Measurements from ENCODE around the gene HDAC7.
"Not testable (repeated sequence)": the region's sequence is repeated elsewhere in the genome, so short reads cannot be mapped to it uniquely, and the experiment has no call there.

The HDAC7 gene

DNA sequence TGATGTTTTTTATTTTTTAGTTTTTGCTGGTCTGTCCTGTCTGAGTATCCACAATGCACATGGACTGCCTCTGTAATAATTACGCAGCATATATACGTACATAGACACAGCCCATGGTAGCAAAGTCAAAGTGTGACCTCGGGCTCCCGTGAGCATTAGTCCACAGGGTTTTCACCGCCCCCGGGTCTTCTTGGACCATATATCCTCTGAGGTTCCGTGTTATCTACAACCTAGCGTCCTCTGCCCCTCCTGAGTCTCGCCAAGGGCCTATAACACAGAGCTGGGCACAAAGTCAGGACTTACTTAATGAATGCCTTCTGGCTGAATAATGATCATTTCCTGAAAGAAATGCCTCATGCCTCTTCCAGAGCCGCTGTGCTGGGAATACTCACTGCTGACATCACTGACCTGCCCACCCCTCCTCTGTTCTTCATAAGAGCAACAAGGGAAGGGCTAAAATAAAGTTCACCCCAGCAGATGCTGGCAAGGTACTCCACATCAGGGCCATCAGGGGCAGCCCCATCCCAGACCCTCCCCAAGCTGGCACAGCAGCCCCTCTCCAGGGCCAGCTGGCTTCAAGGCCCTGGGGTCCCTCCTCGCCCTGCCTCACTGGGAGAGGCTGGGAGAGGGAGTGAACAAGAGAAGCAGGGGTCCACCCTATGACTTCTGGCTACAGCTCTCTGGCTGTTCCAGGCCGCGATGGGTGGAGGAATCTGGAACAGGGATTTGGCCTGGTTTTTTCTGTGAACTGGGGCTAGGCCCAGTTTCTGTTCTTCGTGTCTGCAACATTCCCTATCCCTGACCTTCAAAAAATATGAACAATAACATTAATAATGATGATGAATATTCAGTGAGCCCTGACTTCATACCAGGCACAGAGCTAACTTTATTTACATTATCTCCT, 7.9 kb downstream of the HDAC7 start:
- no peak for DNase-seq (ENCODE audit: low read depth)

DNA sequence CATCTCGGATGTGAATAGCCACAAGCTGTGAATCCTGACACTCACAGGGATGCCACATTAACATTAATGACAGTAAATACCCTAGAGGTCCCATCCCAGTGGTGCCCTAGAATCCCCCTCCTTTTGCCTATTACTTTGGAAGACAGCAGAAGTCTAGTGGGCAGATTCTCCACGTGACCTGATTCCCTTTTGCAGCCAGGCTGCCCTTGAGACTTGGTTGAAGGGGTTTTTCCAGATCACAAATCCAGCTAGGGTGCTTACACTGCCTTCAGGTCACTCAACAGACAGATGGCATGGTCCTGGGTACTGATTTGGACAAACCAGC, 8.7 kb downstream of the HDAC7 start:
- DNase-seq (ENCODE audit: low read depth): no peak

DNA sequence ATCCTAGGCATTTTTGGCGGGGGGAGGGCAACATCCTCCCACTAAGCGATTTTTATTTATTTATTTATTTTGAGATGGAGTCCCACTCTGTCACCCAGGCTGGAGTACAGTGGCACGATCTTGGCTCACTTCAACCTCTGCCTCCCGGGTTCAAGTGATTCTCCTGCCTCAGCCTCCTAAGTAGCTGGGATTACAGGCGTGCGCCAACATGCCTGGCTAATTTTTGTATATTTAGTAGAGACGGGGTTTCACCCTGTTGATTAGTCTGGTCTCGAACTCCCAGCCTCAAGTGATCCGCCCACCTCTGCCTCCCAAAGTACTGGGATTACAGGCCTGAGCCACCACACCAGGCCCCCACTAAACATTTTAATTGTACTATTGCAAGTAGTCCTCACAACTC, 10.2 kb downstream of the HDAC7 start:
- not testable (repeated sequence) for DNase-seq (ENCODE audit: low read depth)

DNA sequence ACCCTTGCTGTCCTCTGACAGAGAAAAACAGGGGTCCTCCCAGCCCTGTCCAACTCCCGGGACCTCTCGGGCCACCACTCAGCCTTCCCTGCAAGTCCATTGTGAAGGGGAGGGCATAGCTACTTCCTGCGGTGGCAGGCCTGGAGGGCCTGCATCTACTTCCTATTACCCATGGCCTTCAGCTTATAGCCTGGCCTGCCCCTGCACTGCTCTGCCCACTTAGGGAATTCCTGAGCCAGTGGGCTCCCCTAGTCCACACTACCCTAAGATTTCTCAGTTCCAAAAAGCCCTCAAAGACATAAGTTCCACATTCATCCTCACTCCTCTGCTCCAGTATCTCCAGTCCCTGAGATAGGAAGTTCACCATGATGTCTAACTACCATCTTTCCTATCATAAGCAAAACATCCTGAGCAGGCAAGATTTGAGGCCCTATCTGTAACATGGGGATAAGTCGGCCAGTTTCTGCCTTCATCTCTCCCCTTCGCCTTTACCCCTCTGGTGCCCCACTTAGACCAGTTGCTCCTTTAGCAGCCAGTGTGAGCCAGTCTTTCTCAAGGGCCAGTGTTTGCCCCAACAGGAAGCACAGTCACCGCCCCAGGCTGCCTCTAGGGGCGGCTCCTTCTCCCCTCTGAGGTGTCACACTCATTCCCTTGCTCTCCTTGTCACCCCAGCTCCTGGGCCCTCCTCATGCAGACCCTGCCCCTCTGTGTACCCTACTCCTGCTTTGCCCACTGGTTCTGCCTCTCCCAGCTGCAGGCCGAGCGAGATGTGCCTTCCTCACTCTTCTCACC, 10.9 kb downstream of the HDAC7 start:
- no peak for DNase-seq (ENCODE audit: low read depth)

DNA sequence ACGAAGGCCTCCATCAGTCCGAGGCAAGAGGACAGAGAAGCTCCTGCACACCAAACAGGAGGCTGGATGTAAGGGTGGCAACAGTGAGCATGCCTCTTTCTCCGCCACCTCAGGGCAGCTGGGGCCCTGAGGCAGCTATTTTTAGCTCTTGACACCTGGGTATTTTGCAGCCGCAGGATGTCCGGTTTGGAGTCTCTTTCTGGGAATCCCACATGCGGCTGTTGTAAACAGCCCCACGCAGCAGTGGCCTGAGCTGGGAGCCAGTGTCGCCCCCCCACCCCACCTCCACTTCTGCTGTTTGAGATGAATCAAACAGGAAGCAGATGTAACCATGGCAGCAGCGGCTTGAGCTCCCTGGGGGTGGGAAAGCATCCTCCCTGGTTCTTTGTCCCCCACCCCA, 11.7 kb downstream of the HDAC7 start:
- no peak for DNase-seq (ENCODE audit: low read depth)

DNA sequence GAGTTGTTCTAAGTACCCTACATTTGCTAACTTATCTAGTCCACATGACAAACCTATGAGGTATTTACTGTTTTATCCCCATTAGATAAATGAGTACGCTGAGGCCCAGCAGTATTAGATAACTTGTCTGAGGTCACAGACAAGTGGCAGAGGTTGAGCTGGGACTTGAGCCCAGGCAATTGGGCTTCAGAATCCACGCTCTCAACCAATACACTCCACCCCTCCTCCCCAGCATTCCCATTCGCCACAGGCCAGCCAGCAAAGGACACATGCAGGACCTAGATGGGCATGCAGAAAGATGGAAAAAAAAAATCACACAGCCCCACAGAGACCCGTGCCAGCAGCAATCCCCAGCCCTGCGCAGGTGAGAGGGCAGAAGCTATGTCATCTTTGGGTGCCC, 12.4 kb downstream of the HDAC7 start:
- no peak for DNase-seq (ENCODE audit: low read depth)

DNA sequence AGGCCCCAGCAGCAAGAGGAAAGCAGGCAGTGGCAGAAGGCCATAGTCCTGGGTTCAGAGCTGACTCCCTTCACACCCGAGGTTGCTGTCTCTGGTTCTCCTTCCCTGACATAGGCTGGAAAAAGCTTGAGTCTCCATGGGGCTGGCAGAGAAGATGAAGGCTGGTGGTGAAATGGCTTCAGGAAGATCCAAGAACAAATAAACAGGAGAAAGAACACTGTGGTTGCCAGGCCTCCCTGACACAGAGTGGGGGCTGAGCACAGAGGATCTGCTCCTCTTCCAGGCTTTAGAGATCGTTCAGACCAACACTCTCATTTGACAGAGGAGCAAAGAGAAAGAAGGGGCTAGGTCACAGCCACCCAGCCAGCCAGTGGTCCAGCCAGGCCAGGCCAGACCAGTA, 14.3 kb downstream of the HDAC7 start:
- DNase-seq (ENCODE audit: low read depth): no peak

DNA sequence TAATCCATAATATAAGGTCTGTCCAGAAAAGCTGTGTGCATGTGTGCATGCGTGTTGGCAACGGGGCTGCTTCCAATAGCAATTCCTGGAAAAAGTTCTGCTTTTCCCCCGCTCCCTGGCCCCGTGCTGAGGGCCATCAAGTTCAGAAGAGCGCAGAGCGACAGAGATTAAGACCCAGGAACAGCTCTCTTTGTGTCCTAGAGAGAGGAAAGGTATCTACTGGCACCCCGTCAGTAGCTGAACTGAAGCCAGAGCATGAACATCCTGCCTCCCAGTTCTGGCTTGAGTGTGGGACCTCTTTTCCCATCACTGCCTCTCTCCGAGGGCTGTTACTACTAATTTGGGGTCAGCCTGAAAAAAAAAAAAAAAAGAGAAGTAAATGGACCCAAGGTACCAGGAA, 15.5 kb downstream of the HDAC7 start:
- DNase-seq (ENCODE audit: low read depth): no peak

DNA sequence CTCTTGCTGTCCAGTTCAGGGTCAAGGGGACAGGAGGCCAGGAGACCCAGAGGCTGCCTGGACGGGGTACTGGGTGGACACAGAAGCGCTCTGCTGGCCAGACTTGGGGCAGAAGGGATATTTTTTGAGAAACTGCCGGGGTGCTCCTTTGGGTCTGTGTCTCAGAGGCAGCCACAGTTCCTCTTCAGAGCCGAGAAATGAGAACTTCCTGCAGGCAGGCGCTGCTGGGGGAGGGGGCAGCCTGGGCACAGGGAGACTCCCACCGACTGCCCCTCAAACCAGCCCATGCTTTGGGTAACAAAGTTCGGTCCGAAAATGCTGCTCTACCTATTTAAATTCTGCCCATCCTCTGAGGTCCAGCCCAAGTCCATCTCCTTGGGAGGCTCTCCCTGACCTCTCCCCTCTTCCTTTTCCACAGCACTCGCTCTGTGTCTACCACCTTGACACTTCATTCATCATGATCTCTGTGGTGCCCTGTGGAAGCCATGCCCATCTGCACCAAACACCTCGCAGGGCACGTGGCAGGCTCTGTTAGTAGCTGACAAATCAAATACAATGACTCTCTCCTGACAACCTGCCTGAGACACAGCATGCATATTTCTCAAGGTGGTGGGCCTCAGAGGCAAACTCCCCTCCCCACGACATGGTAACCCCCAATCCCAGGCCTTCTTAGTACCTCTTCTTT, 16.4 kb downstream of the HDAC7 start:
- no peak for DNase-seq (ENCODE audit: low read depth)

DNA sequence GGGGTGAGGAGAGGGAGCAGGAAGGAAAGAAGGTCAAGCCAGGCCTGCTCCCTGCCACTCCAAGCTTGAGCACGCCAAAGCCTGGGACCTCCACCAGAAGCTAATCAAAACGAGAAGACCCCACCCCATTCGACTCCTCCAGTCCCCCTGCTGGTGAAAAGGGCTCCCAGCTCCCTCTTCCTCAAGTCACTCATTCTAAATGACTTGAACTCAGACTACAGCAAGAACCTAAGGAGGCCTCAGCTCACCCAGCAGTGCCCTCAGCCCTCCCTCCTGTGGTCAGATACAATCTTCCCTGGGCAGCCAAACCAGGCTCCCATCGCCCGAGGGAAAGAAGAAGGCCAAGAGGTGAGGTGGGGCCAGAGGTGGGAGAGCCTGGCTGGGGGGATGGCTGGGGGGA, 17.4 kb downstream of the HDAC7 start:
- no peak for DNase-seq (ENCODE audit: low read depth)

DNA sequence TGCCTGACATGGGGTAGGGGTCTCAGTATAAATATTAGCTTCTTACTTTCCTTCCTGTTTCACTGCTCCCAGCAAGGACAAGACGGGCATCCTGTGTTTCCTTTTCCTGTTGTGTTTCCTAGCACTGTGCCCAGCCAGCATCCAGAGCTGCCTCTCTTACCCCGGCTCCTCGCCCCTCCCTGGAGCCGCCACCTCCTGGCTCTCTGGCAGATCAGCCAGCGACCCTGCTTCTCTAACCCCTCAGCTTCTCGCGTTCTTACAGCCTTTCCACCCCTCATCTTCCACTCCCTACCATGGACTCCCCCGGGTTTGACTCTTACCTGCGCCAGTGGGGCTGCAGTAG, 17.8 kb downstream of the HDAC7 start:
- DNase-seq (ENCODE audit: low read depth): no peak

DNA sequence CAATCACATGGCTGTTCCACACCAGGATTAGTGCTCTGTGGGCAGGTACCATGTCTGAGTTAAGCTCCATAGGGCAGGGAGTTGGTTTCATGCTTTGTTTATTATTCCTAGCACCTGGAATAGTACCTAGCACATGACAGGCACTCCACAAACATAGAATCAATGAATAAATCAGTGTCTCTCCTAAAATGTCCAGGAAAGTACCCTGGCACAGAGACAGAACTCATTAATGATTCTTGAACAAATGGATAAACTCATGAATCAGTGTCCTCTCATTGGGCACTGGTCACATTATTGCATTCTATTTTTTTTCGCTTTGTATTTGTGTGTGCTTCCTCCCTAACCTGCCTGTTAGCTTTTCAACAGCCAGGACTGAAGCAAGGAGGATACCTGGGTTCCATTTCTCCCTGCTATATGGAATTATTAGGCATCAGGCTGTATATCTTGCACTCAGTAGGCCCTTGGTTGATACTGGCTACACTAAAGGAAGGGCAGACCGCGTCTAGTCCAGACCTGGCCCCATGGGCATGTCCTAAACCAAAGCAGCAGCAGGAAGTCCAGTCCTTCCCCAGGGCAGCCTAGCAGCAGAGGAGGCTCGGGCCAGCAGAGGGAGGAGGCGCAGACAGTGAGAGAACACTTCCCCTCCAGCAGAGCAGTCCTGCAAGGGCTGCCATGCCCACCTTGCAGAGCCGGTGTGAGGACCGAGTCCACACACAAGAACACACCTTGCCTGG, 18.4 kb downstream of the HDAC7 start:
- no peak for DNase-seq (ENCODE audit: low read depth)

DNA sequence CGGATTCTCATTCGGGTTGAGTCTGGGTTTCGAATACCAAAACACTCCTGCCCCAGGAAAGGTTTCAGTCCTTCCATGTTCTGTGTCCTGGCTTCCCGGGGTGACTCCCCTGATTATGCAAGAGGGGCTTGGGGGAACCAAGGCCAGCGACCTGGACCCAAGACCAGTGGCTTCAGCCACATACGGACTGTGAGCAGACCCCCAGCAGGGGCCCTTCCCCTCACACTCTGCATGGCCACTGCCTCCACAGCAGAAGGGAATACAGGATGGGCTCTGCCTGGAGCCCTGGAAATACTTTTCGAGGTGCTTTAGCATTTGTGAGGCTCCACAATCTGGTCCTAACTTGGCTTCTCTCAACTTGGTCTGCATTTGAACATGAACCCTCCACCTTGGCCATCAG, 19.1 kb downstream of the HDAC7 start:
- DNase-seq (ENCODE audit: low read depth): no peak

DNA sequence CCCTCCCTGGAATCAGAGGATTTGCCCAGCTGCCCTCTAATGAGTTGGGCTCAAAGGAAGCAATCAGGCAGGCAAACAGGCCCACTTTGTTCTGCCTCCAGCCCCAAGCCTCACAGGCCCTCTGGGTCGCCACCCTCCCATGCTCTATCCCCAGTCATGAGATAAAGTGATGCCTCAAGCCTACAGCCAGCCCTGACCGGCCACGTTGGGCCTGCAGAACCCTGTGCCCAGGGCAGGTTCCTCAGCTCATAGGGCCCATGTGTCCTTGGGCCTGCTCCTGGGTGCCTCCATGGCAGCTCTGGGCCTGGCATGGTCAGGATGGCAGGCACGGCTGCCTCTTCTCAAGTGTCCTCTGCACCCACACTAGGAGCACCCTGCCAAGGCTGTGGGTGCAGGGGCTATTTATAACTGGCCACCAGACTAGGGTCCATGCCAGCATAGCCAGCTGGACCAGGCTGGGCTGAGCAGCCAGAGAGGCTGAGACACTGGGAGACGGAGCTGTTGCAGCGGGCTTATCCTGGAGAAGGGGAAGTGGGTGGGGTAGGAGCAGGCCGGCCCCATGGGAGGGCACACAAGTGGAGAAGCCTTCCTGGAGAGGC, 20.2 kb downstream of the HDAC7 start:
- DNase-seq (ENCODE audit: low read depth): no peak

DNA sequence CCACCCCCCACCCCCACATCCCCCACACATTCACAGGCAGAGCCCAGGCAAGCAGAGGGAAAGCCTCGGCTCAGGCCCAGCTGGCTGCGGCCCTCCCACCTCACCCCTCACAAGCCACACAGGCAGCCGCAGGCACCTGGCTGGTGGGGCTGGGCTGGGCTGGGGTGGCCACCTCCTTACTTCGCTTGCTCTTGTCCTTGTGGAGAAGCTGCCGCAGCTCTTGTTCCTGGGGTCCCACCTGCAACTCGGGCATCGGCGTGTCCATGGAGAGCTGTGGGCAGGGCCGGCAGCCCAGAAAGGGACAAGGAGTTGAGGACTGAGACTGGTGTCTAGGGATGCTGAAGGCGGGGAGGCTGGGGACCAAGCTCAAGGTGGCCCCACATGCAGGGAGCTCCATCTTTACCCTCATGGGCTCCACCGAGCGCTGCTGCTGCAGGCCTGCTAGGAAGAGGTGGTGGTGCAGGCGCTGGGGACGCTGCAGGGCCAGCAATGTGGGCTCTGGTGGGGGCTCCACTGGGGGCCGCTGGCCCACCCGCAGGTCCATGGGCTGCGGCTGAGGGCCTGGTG, 21.2 kb downstream of the HDAC7 start:
- DNase-seq (ENCODE audit: low read depth): no peak

DNA sequence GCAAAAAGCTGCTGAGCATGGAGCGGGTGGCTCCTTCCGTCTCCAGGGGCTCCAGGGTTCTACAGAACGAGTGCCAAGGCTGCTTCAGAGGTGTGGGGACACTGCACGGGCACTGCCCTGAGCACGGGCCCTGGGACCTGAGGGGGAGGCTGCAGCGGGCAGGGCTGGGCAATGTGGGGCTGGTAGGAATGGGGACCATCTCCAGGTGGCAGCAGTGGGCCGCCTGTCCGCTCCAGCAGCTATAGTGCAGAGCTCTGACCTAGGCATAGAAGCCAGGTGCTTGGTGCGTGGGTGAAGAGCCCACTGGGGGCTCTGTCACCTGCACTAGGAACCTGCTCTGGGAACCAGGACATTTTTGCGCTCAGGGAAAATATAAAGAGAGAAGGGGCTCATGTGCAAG, 22.3 kb downstream of the HDAC7 start:
- DNase-seq (ENCODE audit: low read depth): no peak

DNA sequence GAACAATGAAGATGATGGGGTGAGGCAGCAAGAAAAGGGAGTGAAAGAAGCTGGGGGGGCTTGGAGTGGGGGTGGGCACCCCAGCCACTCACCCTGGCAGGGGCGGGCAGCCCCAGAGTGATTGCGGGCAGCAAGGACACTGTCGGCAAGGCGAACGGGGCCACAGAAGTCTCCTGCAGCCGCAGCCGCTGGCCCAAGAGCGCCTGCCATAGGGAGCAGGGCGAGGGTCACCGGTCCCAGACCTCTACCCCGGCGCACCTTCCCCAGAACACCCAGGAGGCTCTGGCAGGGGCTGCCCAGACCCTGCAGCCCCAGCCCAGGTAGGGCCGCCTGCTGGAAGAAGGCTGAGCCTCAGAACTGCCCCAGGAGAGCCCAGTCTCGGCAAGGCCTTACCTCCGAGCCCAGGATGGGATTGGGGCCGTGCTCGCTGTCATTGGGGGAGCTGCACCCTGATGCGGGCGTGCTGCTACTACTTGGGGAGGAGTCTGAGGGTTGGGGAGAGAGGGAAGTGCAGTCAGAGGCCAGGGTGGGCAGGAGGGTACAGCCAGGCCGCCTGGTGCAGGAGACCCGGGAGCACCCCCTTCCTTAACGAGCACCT, 23.8 kb downstream of the HDAC7 start:
- DNase-seq (ENCODE audit: low read depth): no peak

DNA sequence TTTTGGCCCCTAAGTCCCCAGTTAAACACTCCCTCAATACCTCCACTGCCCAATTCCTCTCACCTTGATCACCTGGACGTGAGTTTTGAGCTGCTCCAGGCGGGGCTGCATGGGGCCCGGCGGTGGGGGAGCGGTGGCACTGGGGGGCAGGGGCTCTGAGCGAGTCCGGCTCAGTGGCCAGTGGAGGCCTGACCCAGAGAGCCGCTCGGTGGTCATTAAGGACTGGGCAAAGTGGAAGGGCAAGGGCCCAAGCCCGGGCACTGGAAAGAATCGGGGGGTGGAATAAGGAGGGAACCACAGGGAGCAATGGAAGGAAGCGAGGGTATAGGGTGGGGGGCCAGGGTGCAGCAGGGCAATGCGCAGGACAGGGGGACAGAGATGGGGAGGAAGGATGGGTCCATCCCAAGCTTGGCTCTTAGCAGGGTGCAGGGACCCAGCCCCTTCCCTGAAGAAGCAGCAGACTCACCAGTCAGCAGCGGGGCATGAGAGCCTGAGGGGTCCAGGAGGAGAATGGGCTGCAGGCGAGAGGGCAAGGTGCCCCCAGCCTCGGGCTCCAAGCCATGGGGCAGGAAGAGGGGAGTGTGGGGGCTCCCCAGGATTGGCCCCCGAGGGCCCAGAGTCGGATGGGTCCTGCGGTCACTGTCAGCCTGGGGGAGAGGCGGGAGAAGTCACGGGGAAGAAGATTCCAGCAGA, 24.4 kb downstream of the HDAC7 start:
- no peak for DNase-seq (ENCODE audit: low read depth)

DNA sequence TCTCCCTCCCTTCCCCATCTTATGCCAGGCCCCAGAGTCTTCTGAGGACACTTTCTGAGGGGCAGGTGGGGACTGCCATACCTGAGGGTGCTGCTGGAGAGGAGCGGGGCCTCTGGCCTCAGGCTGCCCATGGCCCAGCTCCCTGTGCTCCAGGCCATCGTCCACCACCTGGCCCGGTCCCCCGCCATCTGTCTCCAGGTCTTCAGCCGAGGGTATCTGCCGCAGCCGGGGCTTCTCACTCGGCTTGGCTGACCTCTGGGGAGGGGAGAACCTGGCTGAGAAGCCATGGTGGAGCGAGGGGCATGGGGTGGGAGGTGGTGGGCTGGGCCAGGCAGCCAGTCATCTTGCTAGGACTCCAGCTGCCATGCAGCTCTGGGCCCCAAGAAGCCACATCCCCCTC, 25.0 kb downstream of the HDAC7 start:
- no peak for DNase-seq (ENCODE audit: low read depth)

DNA sequence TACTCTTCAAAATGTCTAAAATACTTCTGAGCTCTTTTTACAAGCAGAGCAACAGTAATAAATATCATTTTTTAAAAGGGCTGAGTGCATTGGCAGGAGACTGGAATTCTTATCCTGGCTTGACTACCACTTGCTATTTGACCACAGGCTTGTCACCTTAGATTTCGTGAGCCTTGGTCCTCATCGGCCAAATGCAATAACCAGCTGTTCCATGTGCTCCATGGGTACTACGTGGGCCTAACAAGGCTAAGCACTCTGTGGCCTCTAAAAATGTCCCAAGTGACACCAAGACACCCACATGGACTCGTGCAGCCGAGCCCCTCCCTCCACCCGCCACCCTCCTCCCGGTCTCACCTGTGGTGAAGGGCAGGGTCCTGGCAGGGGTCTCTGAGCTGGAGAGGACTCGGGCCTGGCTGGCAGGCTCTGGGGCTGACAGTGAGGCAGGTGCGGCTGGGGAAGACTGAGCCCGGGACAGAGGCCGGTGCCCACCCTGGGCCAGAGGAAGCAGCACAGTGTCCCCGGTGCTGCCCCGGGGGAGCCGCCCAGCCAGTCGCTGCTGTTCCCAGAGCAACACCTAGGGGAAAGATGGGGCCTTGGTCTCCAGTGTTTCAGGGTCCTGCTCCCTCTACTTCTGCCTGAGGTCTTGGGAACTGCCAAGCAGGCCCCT, 26.6 kb downstream of the HDAC7 start:
- no peak for DNase-seq (ENCODE audit: low read depth)
